OCI-LY7 (cell line): ENCODE measurements around the gene HIF3A. TPM values are rescaled to one million over a fixed set of nuclear protein-coding genes. Genes with fewer than 3 reads are reported as not detected.

ENCODE experiments used
- BruUV-seq: library from RNA; stranded (reverse); fragments of 400-500 nt; replicated peaks from 2 replicates; lab custom pipeline; 2021; lab: Mats Ljungman, UMichigan
- CTCF ChIA-PET: fragments of 300-600 bp; sonication (Branson Sonifier 250); formaldehyde crosslinking; loops from one replicate; lab custom pipeline; 2022; ENCODE audit warnings: antibody characterized with exemption; ENCODE audit not compliant: unreplicated experiment; lab: Charles Lee
- POLR2A ChIA-PET: fragments of 300-600 bp; sonication (Branson Sonifier 250); formaldehyde crosslinking; loops from one replicate; lab custom pipeline; 2022; ENCODE audit warnings: antibody characterized with exemption; lab: Charles Lee
- DNase-seq: peaks from one replicate; pipeline ENCODE4 v3.0.0-alpha.2; 2015; ENCODE audit warnings: low spot score
- H2AFZ ChIP-seq: fragments of 200-600 bp; sonication (generic), shearing (Covaris generic); 2 replicates; pipeline ENCODE4 v1.6.1; 2014; ENCODE audit warnings: mild to moderate bottlenecking, antibody characterized with exemption, low read length, moderate library complexity
- H3K27ac ChIP-seq: fragments of 200-600 bp; sonication (generic); 2 replicates; pipeline ENCODE4 v1.5.1; 2014; ENCODE audit warnings: mixed run types, low read depth, mild to moderate bottlenecking, moderate library complexity, low read length, inconsistent platforms; ENCODE audit not compliant: poor library complexity, severe bottlenecking
- H3K36me3 ChIP-seq: fragments of 200-600 bp; sonication (generic); 2 replicates; pipeline ENCODE4 v1.6.1; 2014; ENCODE audit warnings: mild to moderate bottlenecking, antibody characterized with exemption, low read length, moderate library complexity, mixed read lengths; ENCODE audit not compliant: insufficient read depth
- H3K4me1 ChIP-seq: fragments of 200-600 bp; sonication (generic); 2 replicates; pipeline ENCODE4 v1.5.1; 2014; ENCODE audit warnings: mild to moderate bottlenecking, low read length; ENCODE audit not compliant: insufficient read depth, poor library complexity, severe bottlenecking
- H3K4me2 ChIP-seq: fragments of 200-600 bp; sonication (generic); 2 replicates; pipeline ENCODE4 v1.6.1; 2014; ENCODE audit warnings: mild to moderate bottlenecking, low read length
- H3K4me3 ChIP-seq: fragments of 200-600 bp; sonication (generic); 2 replicates; pipeline ENCODE4 v1.5.1; 2014; ENCODE audit warnings: mild to moderate bottlenecking, low read depth, low read length; ENCODE audit not compliant: poor library complexity, severe bottlenecking
- H3K79me2 ChIP-seq: fragments of 200-600 bp; sonication (generic); 2 replicates; pipeline ENCODE4 v1.6.1; 2016; ENCODE audit warnings: low read depth, mild to moderate bottlenecking, low read length, moderate library complexity, mixed read lengths; ENCODE audit not compliant: insufficient read depth
- H3K9me2 ChIP-seq: fragments of 200-600 bp; sonication (generic); 2 replicates; pipeline ENCODE4 v1.6.1; 2016; ENCODE audit warnings: mild to moderate bottlenecking, low read length, mixed read lengths; ENCODE audit not compliant: insufficient read depth
- H3K9me3 ChIP-seq: fragments of 200-600 bp; sonication (generic); 2 replicates; pipeline ENCODE4 v1.6.1; 2014; ENCODE audit warnings: mild to moderate bottlenecking, mixed run types, low read length, mixed read lengths
- H4K20me1 ChIP-seq: fragments of 200-600 bp; sonication (generic); 2 replicates; pipeline ENCODE4 v1.6.1; 2014; ENCODE audit warnings: mild to moderate bottlenecking, antibody characterized with exemption, low read length, moderate library complexity, mixed read lengths; ENCODE audit not compliant: insufficient read depth
- EZH2phosphoT487 ChIP-seq: fragments of 200-600 bp; sonication (generic); IDR thresholded peaks from 2 replicates; pipeline ENCODE4 v1.6.1; 2018; ENCODE audit warnings: low read depth, borderline replicate concordance, mild to moderate bottlenecking, mixed run types, antibody characterized with exemption, low read length, moderate library complexity, mixed read lengths
- intact Hi-C: fragments of 100-400 bp; cut with micrococcal nuclease; formaldehyde crosslinking; loops from one replicate; pipeline ENCODE4 v1.10.0; 2022; ENCODE audit not compliant: unreplicated experiment
- total RNA-seq, 2 experiments: library from RNA; depleted of rRNA in 1 of 2; stranded (reverse); fragments of >200 nt in 1 of 2; shearing (Covaris generic) in 1 of 2; gene quantifications; 2 replicates each; pipeline ENCODE4 v1.2.3, GENCODE V29; 2014 to 2022
- TF ChIP-seq, protein P1 (sequence below): fragments of 200-600 bp; sonication (generic); conservative IDR thresholded peaks from 2 replicates; pipeline ENCODE4 v1.5.1; 2014; ENCODE audit warnings: mild to moderate bottlenecking, antibody characterized with exemption, low read length, moderate library complexity, mixed read lengths

The HIF3A gene
- total RNA-seq, 2 experiments from 2014 or later: not detected

- no peaks in the 10 kb centered on the region for H3K9me2 ChIP-seq
- H3K36me3 ChIP-seq: peaks cover 26% of the 10 kb centered on the region
- H3K79me2 ChIP-seq: peaks cover 57% of the 10 kb centered on the region
- intact Hi-C loops: loop anchor here (2.0 kb wide), 1 partner anchor 47 kb away; no protein-coding TSS in a partner anchor
- H4K20me1 ChIP-seq: 0 out of 2 replicates have a peak, but pooled peaks cover 5% of the 10 kb centered on the region
- H2AFZ ChIP-seq: no peak overlapping the region
- H3K4me1 ChIP-seq: peaks cover 58% of the 10 kb centered on the region
- peak overlapping the region; percentile 95 for H3K4me2 ChIP-seq
- peak overlapping the region; percentile 100 for H3K4me3 ChIP-seq
- H3K9me3 ChIP-seq: no peaks in the 10 kb centered on the region
- H3K27ac ChIP-seq: peak overlapping the region; percentile 75
- no peak for DNase-seq
- TF ChIP-seq, protein P1, sequence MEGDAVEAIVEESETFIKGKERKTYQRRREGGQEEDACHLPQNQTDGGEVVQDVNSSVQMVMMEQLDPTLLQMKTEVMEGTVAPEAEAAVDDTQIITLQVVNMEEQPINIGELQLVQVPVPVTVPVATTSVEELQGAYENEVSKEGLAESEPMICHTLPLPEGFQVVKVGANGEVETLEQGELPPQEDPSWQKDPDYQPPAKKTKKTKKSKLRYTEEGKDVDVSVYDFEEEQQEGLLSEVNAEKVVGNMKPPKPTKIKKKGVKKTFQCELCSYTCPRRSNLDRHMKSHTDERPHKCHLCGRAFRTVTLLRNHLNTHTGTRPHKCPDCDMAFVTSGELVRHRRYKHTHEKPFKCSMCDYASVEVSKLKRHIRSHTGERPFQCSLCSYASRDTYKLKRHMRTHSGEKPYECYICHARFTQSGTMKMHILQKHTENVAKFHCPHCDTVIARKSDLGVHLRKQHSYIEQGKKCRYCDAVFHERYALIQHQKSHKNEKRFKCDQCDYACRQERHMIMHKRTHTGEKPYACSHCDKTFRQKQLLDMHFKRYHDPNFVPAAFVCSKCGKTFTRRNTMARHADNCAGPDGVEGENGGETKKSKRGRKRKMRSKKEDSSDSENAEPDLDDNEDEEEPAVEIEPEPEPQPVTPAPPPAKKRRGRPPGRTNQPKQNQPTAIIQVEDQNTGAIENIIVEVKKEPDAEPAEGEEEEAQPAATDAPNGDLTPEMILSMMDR: no peak
- TF ChIP-seq EZH2phosphoT487: no peak
- ChIA-PET CTCF (no interaction called here), POLR2A (interaction anchor here (0.6 to 1.4 kb wide), 3 partner anchors 22 to 380 kb away, joined by 3 to 4 read pairs (median 4); no protein-coding TSS in a partner anchor)
- BruUV-seq: no TSS peak
These were observed 51.1 kb downstream of the HIF3A start for GRCh38 chr19:46347985-46348384.

GRCh38 chr19:46349311-46349993 is 52.6 kb downstream of the HIF3A start:
- Histone ChIP-seq H3K27ac (peak overlapping the region; percentile 90), H3K79me2 (peaks cover 68% of the 10 kb centered on the region), H3K36me3 (peaks cover 39% of the 10 kb centered on the region), H2AFZ (no peak overlapping the region), H3K9me2 (no peaks in the 10 kb centered on the region), H3K4me2 (peak overlapping the region; percentile 95), H3K9me3 (no peaks in the 10 kb centered on the region), H4K20me1 (0 out of 2 replicates have a peak, but pooled peaks cover 5% of the 10 kb centered on the region), H3K4me3 (peak overlapping the region; percentile 100), H3K4me1 (peaks cover 61% of the 10 kb centered on the region)
- intact Hi-C loops: no loop called here
- POLR2A ChIA-PET: interaction anchor here (0.6 kb wide), 2 partner anchors 31 to 56 kb away, joined by 3 read pairs; no protein-coding TSS in a partner anchor
- CTCF ChIA-PET: no interaction called here
- DNase-seq: peak; percentile 57
- TF ChIP-seq EZH2phosphoT487: no peak
- TF ChIP-seq, protein P1: no peak
- BruUV-seq: no TSS peak
